NT2/D1 (cell line): ENCODE results near the gene LY86.

Experiments used
- YY1 ChIP-seq: IDR thresholded peaks from 2 replicates; pipeline ENCODE4 v1.6.1; 2011; ENCODE audit not compliant: insufficient read length, insufficient read depth
- ZNF274 ChIP-seq: IDR thresholded peaks from 2 replicates; pipeline ENCODE4 v1.6.1; 2011; ENCODE audit warnings: mild to moderate bottlenecking, low read depth, low read length

- TF ChIP-seq YY1 (no peak), ZNF274 (no peak)
Measured at GRCh38 chr6:6635291-6635690, 46.8 kb downstream of the LY86 start.
